HepG2 (cell line): ENCODE results near the gene LCE1A. TPM values are rescaled to one million over a fixed set of nuclear protein-coding genes. Genes with fewer than 3 reads are reported as not detected.

Experiments
- ATAC-seq: fragments of 200-7000 bp; cut with Tn5 transposase; 3 replicates; pipeline ENCODE4 v1.9.1; 2020; ENCODE audit warnings: mild to moderate bottlenecking, moderate library complexity
- BruUV-seq: library from RNA; stranded (reverse); fragments of 400-500 nt; replicated peaks from 2 replicates; lab custom pipeline; 2021; lab: Mats Ljungman, UMichigan
- CTCF ChIA-PET: fragments of 300-600 bp; formaldehyde crosslinking; extraction: SDS; loops from one replicate; lab custom pipeline; 2021; ENCODE audit warnings: low total read pairs, inconsistent platforms, low intra/inter-chr PET ratio; lab: Yijun Ruan, JAX
- POLR2A ChIA-PET: fragments of 350-600 bp; sonication (Branson Sonifier 250); formaldehyde crosslinking; loops from one replicate; lab custom pipeline; 2020; ENCODE audit warnings: antibody characterized with exemption, inconsistent platforms; lab: Yijun Ruan, JAX
- DNase-seq: peaks from one replicate; pipeline ENCODE4 v3.0.0-alpha.2; 2015; ENCODE audit warnings: low spot score
- FAIRE-seq: peaks from 3 replicates; lab custom pipeline; 2011; peaks lifted over from hg19 to GRCh38; lab: Jason Lieb, UNC
- H2AFZ ChIP-seq: one replicate; pipeline ENCODE4 v1.6.1; 2011; ENCODE audit warnings: low read length, inconsistent platforms
- H3K27ac ChIP-seq: fragments of 300-600 bp; 3 replicates; pipeline ENCODE4 v1.8.0; 2011; ENCODE audit warnings: mixed run types, mild to moderate bottlenecking, mixed read lengths, low read length, inconsistent platforms; ENCODE audit not compliant: insufficient read depth; ENCODE audit errors: extremely low read length
- H3K27me3 ChIP-seq, 2 experiments: fragments of 200-600 bp in 1 of 2; 2 replicates in 1 of 2; 3 replicates in 1 of 2; pipeline versions ENCODE4 v1.6.0 to v1.8.0; 2011; ENCODE audit warnings: low read length in 2 of 2, mild to moderate bottlenecking in 2 of 2, moderate library complexity in 2 of 2, inconsistent platforms in 1 of 2; ENCODE audit not compliant: insufficient read depth in 2 of 2, control insufficient read depth in 1 of 2
- H3K36me3 ChIP-seq, 2 experiments: fragments of 200-600 bp in 1 of 2; replicated peaks in 1 of 2; 2 replicates in 1 of 2; 3 replicates in 1 of 2; pipeline versions ENCODE4 v1.5.1 to v1.8.0; 2011; ENCODE audit warnings: low read length in 2 of 2, inconsistent platforms in 1 of 2; ENCODE audit not compliant: insufficient read depth in 2 of 2, control insufficient read depth in 1 of 2
- H3K4me1 ChIP-seq: 2 replicates; pipeline ENCODE4 v1.5.1; 2012; ENCODE audit warnings: low read length, inconsistent platforms; ENCODE audit not compliant: insufficient read depth
- H3K4me2 ChIP-seq: 2 replicates; pipeline ENCODE4 v1.6.0; 2011; ENCODE audit warnings: low read depth, low read length, inconsistent platforms
- H3K4me3 ChIP-seq, 3 experiments: fragments of 200-600 bp in 1 of 3; sonication (generic), shearing (Covaris generic) in 1 of 3; replicated peaks in 1 of 3; 2 replicates each; pipeline ENCODE4 v1.5.1; 2011 to 2016; ENCODE audit warnings: low read length in 3 of 3, inconsistent platforms in 2 of 3, low read depth in 2 of 3, mild to moderate bottlenecking in 2 of 3, control low read depth in 1 of 3, mixed read lengths in 1 of 3; ENCODE audit not compliant: insufficient read depth in 1 of 3
- H3K79me2 ChIP-seq: one replicate; pipeline ENCODE4 v1.6.1; 2011; ENCODE audit warnings: low read length, inconsistent platforms; ENCODE audit not compliant: insufficient read depth
- H3K9ac ChIP-seq: 2 replicates; pipeline ENCODE4 v1.6.0; 2011; ENCODE audit warnings: mild to moderate bottlenecking, low read depth, low read length, inconsistent platforms; ENCODE audit not compliant: insufficient read depth
- H3K9me3 ChIP-seq: 2 replicates; pipeline ENCODE4 v1.5.1; 2012; ENCODE audit warnings: mild to moderate bottlenecking, low read length
- H4K20me1 ChIP-seq: 2 replicates; pipeline ENCODE4 v1.6.0; 2011; ENCODE audit warnings: inconsistent platforms, mild to moderate bottlenecking, low read length, moderate library complexity; ENCODE audit not compliant: insufficient read depth
- ARNTL ChIP-seq: sonication (generic); formaldehyde crosslinking; IDR thresholded peaks from 2 replicates; pipeline ENCODE4 v1.4.0; 2020; ENCODE audit warnings: mild to moderate bottlenecking, missing genetic modification reagents
- ELF3 ChIP-seq: IDR thresholded peaks from 2 replicates; pipeline ENCODE4 v1.6.1; 2016; ENCODE audit warnings: missing genetic modification reagents, missing compliant biosample characterization
- JUNB ChIP-seq: sonication (generic); formaldehyde crosslinking; IDR thresholded peaks from 2 replicates; pipeline ENCODE4 v1.8.0; 2022; ENCODE audit warnings: missing genetic modification reagents, mild to moderate bottlenecking, borderline replicate concordance
- NFYC ChIP-seq: IDR thresholded peaks from 2 replicates; pipeline ENCODE4 v1.6.1; 2016; ENCODE audit warnings: missing genetic modification reagents, missing compliant biosample characterization
- TP53 ChIP-seq: sonication (generic); formaldehyde crosslinking; conservative IDR thresholded peaks from 2 replicates; pipeline ENCODE4 v1.4.0; 2020; ENCODE audit warnings: missing genetic modification reagents
- ZBTB20 ChIP-seq: sonication (generic); formaldehyde crosslinking; IDR thresholded peaks from 2 replicates; pipeline ENCODE4 v1.8.1; 2023; ENCODE audit warnings: missing genetic modification reagents, low read depth, mild to moderate bottlenecking, borderline replicate concordance
- ZKSCAN5 ChIP-seq: sonication (generic); formaldehyde crosslinking; IDR thresholded peaks from 2 replicates; pipeline ENCODE4 v1.5.1; 2020; ENCODE audit warnings: mild to moderate bottlenecking, missing genetic modification reagents
- ZNF124 ChIP-seq: sonication (generic); formaldehyde crosslinking; IDR thresholded peaks from 2 replicates; pipeline ENCODE4 v1.4.0; 2020; ENCODE audit warnings: missing genetic modification reagents
- ZNF225 ChIP-seq: sonication (generic); formaldehyde crosslinking; IDR thresholded peaks from 2 replicates; pipeline ENCODE4 v1.4.0; 2020; ENCODE audit warnings: mild to moderate bottlenecking, missing genetic modification reagents
- WGBS: methylation state at CpG from one replicate; pipeline ENCODE4 v1.1.6; 2017; ENCODE audit warnings: low lambda C conversion rate; 5-methylcytosine and 5-hydroxymethylcytosine counted together
- in situ Hi-C: cut with HindIII; loops from 2 replicates; pipeline ENCODE4 v1.10.0; 2017; ENCODE audit warnings: low pct_unique_long_range_greater_than_20kb; ENCODE audit not compliant: extremely low pct_ligation_motif_present
- intact Hi-C: fragments of 100-400 bp; cut with micrococcal nuclease; formaldehyde crosslinking; loops from one replicate; pipeline ENCODE4 v1.10.0; 2022; ENCODE audit not compliant: unreplicated experiment
- polyA plus RNA-seq, 8 experiments: library from polyadenylated mRNA; depleted of rRNA in 3 of 8; stranded (reverse) in 7 of 8; unstranded in 1 of 8; fragments of >200 nt; fragmentation: Illumina TruSeq in 4 of 8; extraction: Trizol in 4 of 8; gene quantifications; 2 replicates each; pipeline versions ENCODE4 v1.2.1 to v1.2.3, GENCODE V29; 2011 to 2016; ENCODE audit warnings: low read depth in 4 of 8, missing spikeins in 1 of 8, mixed read lengths in 1 of 8; ENCODE audit not compliant: insufficient read depth in 1 of 8
- total RNA-seq, 5 experiments: library from RNA; depleted of rRNA; stranded (reverse); fragments of >200 nt; fragmentation: Illumina TruSeq; extraction: Trizol; gene quantifications; 2 replicates each; pipeline ENCODE4 v1.2.3, GENCODE V29; 2016; ENCODE audit warnings: low read depth in 1 of 5
- TF ChIP-seq, protein P1 (sequence below): sonication (generic); formaldehyde crosslinking; IDR thresholded peaks from 2 replicates; pipeline ENCODE4 v1.5.0; 2020; ENCODE audit warnings: missing genetic modification reagents

The LCE1A gene
- total and polyA plus RNA-seq, 2 of the 13 experiments (the other 11 are each of a cell fraction or from before 2014, with no cell fraction given): not detected

DNA sequence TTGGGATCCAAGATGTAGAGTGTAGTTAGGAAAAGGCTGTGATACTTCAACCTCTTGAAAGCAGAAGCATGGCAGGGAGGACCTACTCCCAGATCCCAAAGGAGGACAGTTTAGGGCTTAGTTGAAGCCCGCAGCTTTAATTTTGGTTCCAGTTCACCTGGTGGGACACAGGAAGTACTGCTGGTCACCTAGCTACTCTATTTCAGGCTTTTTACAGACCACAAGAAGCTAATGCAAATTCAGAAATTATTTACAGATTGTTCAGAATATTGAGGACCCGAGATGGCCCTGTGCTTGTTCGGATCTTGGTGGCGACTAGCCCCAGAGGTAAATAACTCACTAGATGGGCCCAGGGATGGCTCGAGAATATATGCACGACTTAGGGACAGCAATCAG, 44.5 kb downstream of the LCE1A start:
- in situ Hi-C loops (loop anchor here (5.0 to 10.0 kb wide), 3 partner anchors 56 to 353 kb away; no protein-coding TSS in a partner anchor), intact Hi-C loops (loop anchor here (1.0 kb wide), 1 partner anchor 55 kb away; no protein-coding TSS in a partner anchor)
- no peak overlapping the region for H3K4me2 ChIP-seq
- ChIA-PET CTCF (interaction anchor here (1.2 to 1.6 kb wide), 2 partner anchors 54 to 351 kb away, joined by 5 to 7 read pairs; no protein-coding TSS in a partner anchor), POLR2A (no interaction called here)
- H3K27me3 ChIP-seq: no peaks in the 10 kb centered on the region
- no peaks in the 10 kb centered on the region for H3K4me1 ChIP-seq
- H3K36me3 ChIP-seq: no peaks in the 10 kb centered on the region
- H3K79me2 ChIP-seq: no peaks in the 10 kb centered on the region
- ATAC-seq (no peak), DNase-seq (no peak), FAIRE-seq (no peak)
- H4K20me1 ChIP-seq: no peaks in the 10 kb centered on the region
- H2AFZ ChIP-seq: no peak overlapping the region
- no peaks in the 10 kb centered on the region for H3K9me3 ChIP-seq
- TF ChIP-seq ELF3 (CRISPR knock-in tag): no peak
- TF ChIP-seq, protein P1, sequence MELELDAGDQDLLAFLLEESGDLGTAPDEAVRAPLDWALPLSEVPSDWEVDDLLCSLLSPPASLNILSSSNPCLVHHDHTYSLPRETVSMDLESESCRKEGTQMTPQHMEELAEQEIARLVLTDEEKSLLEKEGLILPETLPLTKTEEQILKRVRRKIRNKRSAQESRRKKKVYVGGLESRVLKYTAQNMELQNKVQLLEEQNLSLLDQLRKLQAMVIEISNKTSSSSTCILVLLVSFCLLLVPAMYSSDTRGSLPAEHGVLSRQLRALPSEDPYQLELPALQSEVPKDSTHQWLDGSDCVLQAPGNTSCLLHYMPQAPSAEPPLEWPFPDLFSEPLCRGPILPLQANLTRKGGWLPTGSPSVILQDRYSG (CRISPR knock-in tag): no peak
- no peak for TF ChIP-seq TP53 (CRISPR knock-in tag)
- no peak for TF ChIP-seq ZBTB20 (CRISPR knock-in tag)
- no peak for TF ChIP-seq ZKSCAN5 (CRISPR knock-in tag)
- TF ChIP-seq ZNF225: no peak
- TF ChIP-seq ZNF124 (CRISPR knock-in tag): no peak
- no peak for TF ChIP-seq NFYC (CRISPR knock-in tag)
- TF ChIP-seq JUNB (CRISPR knock-in tag): no peak
- no peak for TF ChIP-seq ARNTL (CRISPR knock-in tag)
- no TSS peak for BruUV-seq
- no peak overlapping the region for H3K9ac ChIP-seq
- H3K4me3 ChIP-seq: no peak overlapping the region
- no peak overlapping the region for H3K27ac ChIP-seq
- 28% methylated on average over 6 of the region's 6 CpGs for WGBS
